Body of pancreas (tissue), 4 donors: ENCODE results near the gene NATD1. TPM values are rescaled to one million over a fixed set of nuclear protein-coding genes. Genes with fewer than 3 reads are reported as not detected.

Source experiments
- ATAC-seq: fragments of 150-250 bp; one replicate; pipeline ENCODE4 v1.9.1; 2016
- DNase-seq, 4 donors: peaks; one replicate each; pipeline ENCODE4 v3.0.0-alpha.2; 2019
- H3K27ac ChIP-seq, 4 donors: fragments of 200-600 bp; sonication (generic); 1 replicate in 3 of 4; 2 replicates in 1 of 4; pipeline versions ENCODE4 v1.5.1 to v1.6.1; 2016 to 2019; ENCODE audit warnings: mild to moderate bottlenecking in 1 of 4, mixed read lengths in 1 of 4, moderate library complexity in 1 of 4
- H3K27me3 ChIP-seq, 2 donors: fragments of 200-600 bp; sonication (generic); one replicate each; pipeline ENCODE4 v1.6.0; 2016; ENCODE audit warnings: mild to moderate bottlenecking in 1 of 2
- H3K36me3 ChIP-seq, 2 donors: fragments of 200-600 bp; sonication (generic); replicated peaks in 1 of 2; 2 replicates each; pipeline ENCODE4 v1.5.1; 2016; ENCODE audit warnings: low read depth in 2 of 2; ENCODE audit not compliant: insufficient read depth in 1 of 2
- H3K4me1 ChIP-seq: fragments of 200-600 bp; sonication (generic); one replicate; pipeline ENCODE4 v1.6.0; 2016
- H3K4me3 ChIP-seq, 2 donors: fragments of 200-600 bp; sonication (generic); 1 replicate in 1 of 2; 2 replicates in 1 of 2; pipeline ENCODE4 v1.5.1; 2016 to 2019
- H3K9me3 ChIP-seq, 3 donors: fragments of 200-600 bp; sonication (generic); 1 replicate in 2 of 3; 2 replicates in 1 of 3; pipeline ENCODE4 v1.5.1; 2016
- CTCF ChIP-seq, 7 experiments: fragments of 450-650 bp in 4 of 7; fragments of 200-600 bp in 3 of 7; sonication (generic) in 3 of 7; IDR thresholded peaks; one replicate each; pipeline ENCODE4 v1.5.1; 2016 to 2019; ENCODE audit warnings: antibody characterized with exemption in 7 of 7
- POLR2A ChIP-seq, 3 donors: fragments of 450-650 bp; IDR thresholded peaks; one replicate each; pipeline ENCODE4 v1.6.1; 2016; ENCODE audit warnings: antibody characterized with exemption in 3 of 3, mild to moderate bottlenecking in 2 of 3
- WGBS, 2 donors: methylation state at CpG; one replicate each; pipeline ENCODE4 v1.1.5; 2017; 5-methylcytosine and 5-hydroxymethylcytosine counted together
- intact Hi-C: fragments of 100-400 bp; cut with DNase I; formaldehyde crosslinking; loops from one replicate; pipeline ENCODE4 v1.15.1; 2023
- total RNA-seq, 2 donors: library from RNA; depleted of rRNA; stranded (reverse); fragments of >200 nt; gene quantifications; one replicate each; pipeline ENCODE4 v1.1.0, GENCODE V29; 2016

NATD1 gene
- total RNA-seq, 2 donors from 2014 or later = 2.6 to 7.0 TPM

GRCh38 chr17:21247552-21248258, 5.5 kb downstream of the NATD1 start:
- no peak for DNase-seq
- no peaks in the 10 kb centered on the region for H3K36me3 ChIP-seq
- no peak overlapping the region for H3K27ac ChIP-seq
- TF ChIP-seq CTCF (IDR thresholded peaks at IDR 0.05) (no peak), POLR2A (IDR thresholded peaks at IDR 0.05) (no peak)
- no peaks in the 10 kb centered on the region for H3K27me3 ChIP-seq
- ATAC-seq = no peak
- intact Hi-C loops = no loop called here
- 76% methylated on average over 7 to 12 of the region's 12 CpGs for WGBS, 2 donors
- H3K9me3 ChIP-seq = no peaks in the 10 kb centered on the region
- H3K4me3 ChIP-seq = no peak overlapping the region
- H3K4me1 ChIP-seq = peaks cover 15% of the 10 kb centered on the region

GRCh38 chr17:21246698-21247097, 6.5 kb downstream of the NATD1 start:
- Histone ChIP-seq H3K4me3 (no peak overlapping the region), H3K36me3 (no peaks in the 10 kb centered on the region), H3K4me1 (peaks cover 6% of the 10 kb centered on the region), H3K27me3 (no peaks in the 10 kb centered on the region), H3K9me3 (no peaks in the 10 kb centered on the region), H3K27ac (no peak overlapping the region)
- no peak for ATAC-seq
- no peak for DNase-seq
- TF ChIP-seq CTCF (IDR thresholded peaks at IDR 0.05) = no peak
- TF ChIP-seq POLR2A (IDR thresholded peaks at IDR 0.05) = no peak
- WGBS, 2 donors = 94 to 95% methylated on average over 4 of the region's 4 CpGs
- intact Hi-C loops = no loop called here

GRCh38 chr17:21245639-21246084, 7.5 kb downstream of the NATD1 start:
- 72 to 84% methylated on average over 7 to 9 of the region's 9 CpGs for WGBS, 2 donors
- H3K4me3 ChIP-seq = no peak overlapping the region
- no peaks in the 10 kb centered on the region for H3K27me3 ChIP-seq
- no peak for DNase-seq
- H3K4me1 ChIP-seq = no peaks in the 10 kb centered on the region
- H3K9me3 ChIP-seq = no peaks in the 10 kb centered on the region
- no peak overlapping the region for H3K27ac ChIP-seq
- H3K36me3 ChIP-seq = no peaks in the 10 kb centered on the region
- ATAC-seq = no peak
- TF ChIP-seq CTCF (IDR thresholded peaks at IDR 0.05) = no peak
- no peak for TF ChIP-seq POLR2A (IDR thresholded peaks at IDR 0.05)
- intact Hi-C loops = no loop called here

GRCh38 chr17:21243516-21244303, 9.5 kb downstream of the NATD1 start:
- TF ChIP-seq CTCF (IDR thresholded peaks at IDR 0.05) (no peak), POLR2A (IDR thresholded peaks at IDR 0.05) (no peak)

More at GRCh38 chr17:21243516-21244303, 9.5 kb downstream of the NATD1 start:
- Histone ChIP-seq H3K27ac (no peak overlapping the region), H3K4me1 (no peaks in the 10 kb centered on the region), H3K27me3 (no peaks in the 10 kb centered on the region), H3K9me3 (no peaks in the 10 kb centered on the region), H3K36me3 (no peaks in the 10 kb centered on the region), H3K4me3 (no peak overlapping the region)
- no peak for ATAC-seq
- WGBS, 2 donors = 76 to 79% methylated on average over 13 to 23 of the region's 23 CpGs
- no peak for DNase-seq
- intact Hi-C loops = no loop called here
